ENCODE results near the gene ADGRB3.

- TF ChIP-seq EZH2phosphoT487 (IDR thresholded peaks at IDR 0.05; ENCODE audit: low read length), result no peak
- TF ChIP-seq, protein P1, sequence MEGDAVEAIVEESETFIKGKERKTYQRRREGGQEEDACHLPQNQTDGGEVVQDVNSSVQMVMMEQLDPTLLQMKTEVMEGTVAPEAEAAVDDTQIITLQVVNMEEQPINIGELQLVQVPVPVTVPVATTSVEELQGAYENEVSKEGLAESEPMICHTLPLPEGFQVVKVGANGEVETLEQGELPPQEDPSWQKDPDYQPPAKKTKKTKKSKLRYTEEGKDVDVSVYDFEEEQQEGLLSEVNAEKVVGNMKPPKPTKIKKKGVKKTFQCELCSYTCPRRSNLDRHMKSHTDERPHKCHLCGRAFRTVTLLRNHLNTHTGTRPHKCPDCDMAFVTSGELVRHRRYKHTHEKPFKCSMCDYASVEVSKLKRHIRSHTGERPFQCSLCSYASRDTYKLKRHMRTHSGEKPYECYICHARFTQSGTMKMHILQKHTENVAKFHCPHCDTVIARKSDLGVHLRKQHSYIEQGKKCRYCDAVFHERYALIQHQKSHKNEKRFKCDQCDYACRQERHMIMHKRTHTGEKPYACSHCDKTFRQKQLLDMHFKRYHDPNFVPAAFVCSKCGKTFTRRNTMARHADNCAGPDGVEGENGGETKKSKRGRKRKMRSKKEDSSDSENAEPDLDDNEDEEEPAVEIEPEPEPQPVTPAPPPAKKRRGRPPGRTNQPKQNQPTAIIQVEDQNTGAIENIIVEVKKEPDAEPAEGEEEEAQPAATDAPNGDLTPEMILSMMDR (IDR thresholded peaks at IDR 0.05; ENCODE audit: low read length), result no peak
- TF ChIP-seq EZH2 (optimal IDR thresholded peaks at IDR 0.05; ENCODE audit: low read depth, low read length), result no peak
Observed at GRCh38 chr6:68758559-68758958, 123.5 kb downstream of the ADGRB3 start.
